HuH-7 (cell line): ENCODE data around the gene ZG16.
A peak's percentile ranks its signal among the peaks of the same experiment; 100 is the strongest.
"Not testable (repeated sequence)": the region's sequence is repeated elsewhere in the genome, so short reads cannot be mapped to it uniquely, and the experiment has no call there.

Source experiments
- DNase-seq: peaks from one replicate; pipeline ENCODE4 v3.0.0; 2011; ENCODE audit warnings: low spot score

Gene ZG16

DNA sequence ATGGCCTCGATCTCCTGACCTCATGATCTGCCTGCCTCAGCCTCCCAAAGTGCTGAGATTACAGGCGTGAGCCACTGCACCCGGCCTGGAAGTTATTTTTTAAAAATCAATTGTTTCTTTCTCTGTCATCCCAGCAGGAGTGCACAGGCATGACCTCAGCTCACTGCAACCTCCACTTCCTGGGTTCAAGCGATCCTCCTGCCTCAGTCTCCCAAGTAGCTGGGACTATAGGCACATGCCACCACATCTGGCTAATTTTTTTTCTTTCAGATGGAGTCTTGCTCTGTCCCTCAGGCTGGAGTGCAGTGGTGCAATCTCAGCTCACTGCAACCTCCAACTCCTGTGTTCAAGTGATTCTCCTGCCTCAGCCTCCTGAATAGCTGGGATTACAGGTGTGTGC, 9.1 kb downstream of the ZG16 start:
- DNase-seq: not testable (repeated sequence)

DNA sequence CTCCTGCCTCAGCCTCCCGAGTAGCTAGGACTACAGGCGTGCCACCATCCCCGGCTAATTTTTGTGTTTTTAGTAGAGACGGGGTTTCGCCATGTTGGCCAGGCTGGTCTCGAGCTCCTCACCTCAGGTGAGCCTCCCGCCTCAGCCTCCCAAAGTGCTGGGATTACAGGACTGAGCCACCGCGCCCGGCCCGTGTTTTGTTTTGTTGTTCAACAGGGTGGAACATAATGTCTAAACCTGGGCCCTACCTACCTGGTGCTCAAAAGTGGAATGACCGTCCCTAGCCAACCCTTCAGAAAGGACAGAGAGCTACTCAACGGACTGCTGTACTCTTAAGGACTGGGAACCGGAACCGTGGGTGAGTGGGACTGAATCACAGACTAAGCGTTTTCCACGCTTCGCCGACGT, 11.7 kb downstream of the ZG16 start:
- no peak for DNase-seq

DNA sequence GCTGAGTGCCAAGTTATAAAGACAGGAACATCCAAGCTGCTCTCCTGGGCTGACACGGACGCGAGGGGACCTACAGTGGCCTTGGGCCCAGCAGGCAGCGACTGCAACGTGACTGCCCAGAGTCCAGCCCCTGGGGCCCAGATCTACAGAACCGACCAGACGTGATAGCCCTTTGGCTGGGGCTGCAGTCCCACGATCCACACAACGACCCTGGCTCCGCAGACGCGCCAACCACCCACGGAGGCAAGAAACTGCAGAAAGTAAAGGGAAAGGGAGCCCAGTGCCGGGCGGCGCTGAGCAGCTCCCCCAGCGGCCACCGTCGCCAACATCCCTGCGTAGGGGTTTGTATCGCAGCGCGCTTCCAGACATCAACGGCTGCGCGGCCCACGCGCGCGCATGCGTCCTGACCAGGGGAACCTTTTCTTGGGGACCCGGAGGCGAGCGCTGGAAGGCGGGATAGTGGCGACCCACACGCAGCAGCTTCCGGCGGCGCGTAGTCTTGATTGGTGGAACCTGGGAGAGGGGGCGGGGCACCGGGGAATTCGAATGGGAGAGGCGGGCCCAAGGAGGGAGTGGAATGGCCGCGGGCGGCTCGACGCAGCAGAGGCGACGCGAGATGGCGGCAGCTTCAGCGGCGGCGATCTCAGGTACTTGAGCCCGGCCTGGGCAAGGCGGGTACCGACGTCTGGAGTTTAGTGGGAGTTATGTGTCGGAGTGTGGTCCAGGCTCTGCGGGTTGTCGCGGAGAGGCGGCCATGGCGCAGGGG, 12.3 kb downstream of the ZG16 start, which contains the start of gene KIF22:
Gene KIF22, plus strand, starts transcription at position 569 of the 766 bp plus-strand sequence. Its CDS starts 9 bp downstream, at position 578.
- DNase-seq: peak; percentile 99

DNA sequence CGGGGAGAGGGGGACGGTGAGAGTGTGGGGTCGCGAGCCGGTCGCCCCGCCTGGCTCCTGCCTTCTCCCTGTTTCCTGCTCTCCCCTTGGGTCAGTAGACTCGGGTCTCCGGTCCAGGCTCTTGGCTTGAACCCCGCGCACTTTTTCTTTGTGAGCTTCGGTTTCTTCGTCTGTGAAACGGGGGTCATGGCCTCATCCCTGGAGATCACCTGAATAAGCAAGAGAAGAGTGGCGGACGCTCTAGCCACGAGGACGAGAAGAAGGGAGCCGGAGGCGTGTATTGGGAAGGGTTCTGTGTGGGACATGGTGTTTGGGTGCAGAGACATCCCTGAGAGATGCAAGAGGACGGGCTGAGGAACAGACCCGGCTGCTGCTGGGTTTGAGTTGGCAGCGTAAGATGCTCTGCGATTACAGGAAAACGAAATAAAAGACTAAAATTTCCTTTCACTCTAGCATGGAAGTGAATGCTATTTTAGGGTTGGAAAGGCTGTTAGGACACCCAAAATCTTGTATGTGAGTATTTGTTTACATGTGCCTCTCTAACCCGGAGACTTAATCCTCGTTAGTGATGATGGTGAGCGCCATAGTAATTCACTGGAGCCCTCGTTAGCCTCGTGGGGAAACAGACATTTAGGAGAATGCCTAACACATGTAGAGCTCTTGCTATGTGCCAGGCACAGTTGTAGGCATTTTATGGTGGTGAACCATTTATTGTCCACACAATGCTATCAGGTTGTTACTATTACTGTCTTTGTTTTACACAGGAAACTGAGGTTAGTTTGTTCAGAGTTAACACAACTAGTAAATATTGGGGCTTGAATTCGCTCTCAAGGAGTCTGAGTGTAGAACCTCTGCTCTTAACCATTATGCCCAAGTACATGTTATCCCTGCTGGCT, 13.1 kb downstream of the ZG16 start:
- DNase-seq: no peak

DNA sequence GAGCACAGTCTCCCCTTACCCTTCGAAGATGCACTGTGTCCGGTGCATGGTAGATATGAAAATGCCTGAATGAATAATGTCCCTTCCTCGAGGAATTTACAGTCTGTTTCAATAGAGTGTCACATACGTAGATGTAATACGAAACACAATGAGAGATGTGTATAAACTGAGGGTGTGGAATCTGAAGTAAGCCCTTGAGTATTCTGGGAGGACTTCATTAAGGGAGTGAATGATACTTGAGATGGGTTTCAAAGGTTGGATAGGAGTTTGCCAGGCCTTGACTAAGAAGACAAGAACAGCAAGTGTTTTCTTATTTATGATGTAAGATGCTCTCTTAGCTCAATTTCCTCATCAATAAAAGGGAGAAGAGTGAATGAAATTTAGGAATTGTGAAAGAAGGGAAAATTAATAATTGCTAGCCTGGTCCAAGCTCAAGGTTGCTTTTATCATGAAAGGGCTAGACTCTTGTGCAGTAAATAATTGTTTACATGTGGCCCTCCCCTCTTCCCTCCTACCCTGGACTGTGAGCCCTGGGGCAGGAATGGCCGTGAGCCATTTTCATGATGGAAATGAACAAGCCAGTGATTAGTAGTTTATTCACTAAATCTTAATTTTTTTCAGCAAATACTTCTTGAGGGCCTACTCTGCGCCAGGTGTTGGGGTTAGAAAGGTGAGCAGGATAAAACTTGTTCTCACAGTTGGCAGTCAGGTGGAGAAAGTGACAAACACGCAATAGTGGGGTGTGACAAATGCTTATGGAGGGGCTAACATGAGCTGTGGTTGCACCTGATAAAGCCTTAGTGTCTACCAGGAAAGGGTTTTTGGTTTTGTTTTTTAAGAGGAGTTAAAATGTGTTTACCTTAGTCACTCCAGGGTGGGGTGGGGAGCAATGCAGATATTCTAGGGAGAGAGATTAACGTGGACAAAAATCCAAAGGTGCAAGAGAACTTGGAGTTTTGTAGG, 14.1 kb downstream of the ZG16 start:
- DNase-seq: no peak

DNA sequence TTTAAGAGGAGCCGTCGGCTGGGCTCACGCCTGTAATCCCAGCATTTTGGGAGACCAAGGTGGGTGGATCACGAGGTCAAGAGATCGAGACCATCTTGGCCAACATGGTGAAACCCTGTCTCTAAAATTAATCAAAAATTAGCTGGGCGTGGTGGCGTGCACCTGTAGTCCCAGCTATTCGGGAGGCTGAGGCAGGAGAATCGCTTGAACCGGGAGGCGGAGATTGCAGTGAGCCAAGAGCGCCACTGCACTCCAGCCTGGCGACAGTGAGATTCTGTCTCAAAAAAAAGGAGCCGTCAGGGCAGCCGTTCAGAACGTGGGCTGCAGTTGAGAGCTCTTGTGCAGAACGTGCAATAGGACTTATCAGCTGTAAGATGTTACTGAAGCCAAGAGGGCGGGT, 15.1 kb downstream of the ZG16 start:
- DNase-seq: not testable (repeated sequence)

DNA sequence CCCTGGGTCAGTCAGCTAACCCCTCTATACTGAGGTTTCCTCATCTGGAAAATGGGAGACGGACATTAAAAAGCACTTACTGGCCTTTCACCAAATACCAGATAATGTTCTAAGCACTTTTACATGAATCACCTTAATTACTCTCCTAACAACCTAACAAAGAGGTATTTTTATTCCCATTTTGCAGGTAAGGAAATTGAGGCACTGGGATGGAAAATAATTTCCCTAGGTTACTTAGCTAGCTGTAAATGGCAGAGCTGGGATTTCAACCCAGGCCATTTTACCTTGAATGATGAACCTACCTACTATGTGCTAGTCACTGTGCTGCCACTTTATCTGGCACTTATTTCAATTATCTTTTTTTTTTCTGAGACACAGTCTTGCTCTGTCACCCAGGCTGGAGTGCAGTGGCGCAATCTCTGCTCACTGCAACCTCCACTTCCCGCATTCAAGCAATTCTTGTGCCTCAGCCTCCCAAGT, 16.2 kb downstream of the ZG16 start:
- no peak for DNase-seq

DNA sequence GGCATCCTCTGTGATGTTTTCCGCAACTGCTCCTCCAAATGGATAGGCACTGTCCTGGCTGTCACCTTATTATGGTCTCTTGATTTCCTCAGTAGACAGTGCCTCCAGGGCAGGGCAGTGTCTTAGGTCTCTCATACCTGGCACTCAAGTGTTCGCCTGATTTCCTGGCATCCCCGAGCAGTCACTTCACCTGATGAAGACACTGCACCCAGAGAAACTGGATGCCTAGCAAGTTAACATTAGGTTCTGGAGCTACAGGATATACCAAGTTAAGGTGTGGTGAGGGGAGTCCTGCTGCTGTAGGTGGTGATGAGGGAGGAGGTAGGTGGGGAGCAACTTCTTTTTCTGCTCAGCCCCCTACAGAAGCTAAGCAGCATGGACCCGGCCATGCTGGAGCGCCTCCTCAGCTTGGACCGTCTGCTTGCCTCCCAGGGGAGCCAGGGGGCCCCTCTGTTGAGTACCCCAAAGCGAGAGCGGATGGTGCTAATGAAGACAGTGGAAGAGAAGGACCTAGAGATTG, 24.4 kb downstream of the ZG16 start:
- no peak for DNase-seq

DNA sequence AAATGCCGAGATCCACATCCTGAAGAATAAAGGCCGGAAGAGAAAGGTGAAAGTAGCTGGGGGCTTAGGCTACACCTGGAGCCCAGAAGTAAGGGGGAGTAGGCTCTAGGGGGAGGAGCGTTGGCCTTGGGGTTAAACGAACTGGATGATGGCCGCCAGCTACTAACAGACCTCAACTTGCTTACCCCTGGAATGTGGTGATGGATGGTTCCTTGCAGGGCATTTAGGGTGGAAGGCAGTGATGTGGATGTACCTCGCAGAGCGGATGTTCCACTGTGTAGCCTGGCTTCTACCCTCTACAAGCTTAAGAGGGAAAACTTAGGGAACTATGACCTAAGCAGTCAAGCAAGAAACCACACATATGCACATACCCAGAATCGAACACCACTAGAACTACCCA, 26.0 kb downstream of the ZG16 start:
- no peak for DNase-seq

DNA sequence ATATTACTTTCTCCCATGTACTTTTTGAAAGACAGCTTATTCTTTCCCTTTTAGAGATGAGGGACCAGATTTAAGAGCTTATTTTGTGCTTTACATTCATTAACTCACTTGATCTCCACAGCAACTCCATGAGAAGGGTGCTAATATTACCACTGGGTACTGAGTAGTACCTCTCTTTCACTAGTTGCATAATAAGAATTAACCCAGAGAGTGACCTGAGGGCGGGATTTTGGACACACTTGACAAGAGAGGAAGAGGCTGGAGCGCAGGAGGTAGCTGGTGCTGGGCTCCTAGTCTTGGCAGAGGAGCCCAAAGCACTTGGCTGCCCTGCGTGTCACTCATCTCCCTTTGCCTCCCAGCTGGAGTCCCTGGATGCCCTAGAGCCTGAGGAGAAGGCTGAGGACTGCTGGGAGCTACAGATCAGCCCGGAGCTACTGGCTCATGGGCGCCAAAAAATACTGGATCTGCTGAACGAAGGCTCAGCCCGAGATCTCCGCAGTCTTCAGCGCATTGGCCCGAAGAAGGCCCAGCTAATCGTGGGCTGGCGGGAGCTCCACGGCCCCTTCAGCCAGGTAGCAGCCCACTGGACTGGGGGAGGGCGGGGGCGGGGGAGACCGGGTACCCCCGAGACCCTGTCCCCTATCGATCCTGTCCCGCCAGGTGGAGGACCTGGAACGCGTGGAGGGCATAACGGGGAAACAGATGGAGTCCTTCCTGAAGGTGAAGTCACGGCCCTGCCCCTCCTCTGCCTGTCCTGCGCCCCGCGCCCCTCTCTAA, 26.6 kb downstream of the ZG16 start:
- DNase-seq: no peak

DNA sequence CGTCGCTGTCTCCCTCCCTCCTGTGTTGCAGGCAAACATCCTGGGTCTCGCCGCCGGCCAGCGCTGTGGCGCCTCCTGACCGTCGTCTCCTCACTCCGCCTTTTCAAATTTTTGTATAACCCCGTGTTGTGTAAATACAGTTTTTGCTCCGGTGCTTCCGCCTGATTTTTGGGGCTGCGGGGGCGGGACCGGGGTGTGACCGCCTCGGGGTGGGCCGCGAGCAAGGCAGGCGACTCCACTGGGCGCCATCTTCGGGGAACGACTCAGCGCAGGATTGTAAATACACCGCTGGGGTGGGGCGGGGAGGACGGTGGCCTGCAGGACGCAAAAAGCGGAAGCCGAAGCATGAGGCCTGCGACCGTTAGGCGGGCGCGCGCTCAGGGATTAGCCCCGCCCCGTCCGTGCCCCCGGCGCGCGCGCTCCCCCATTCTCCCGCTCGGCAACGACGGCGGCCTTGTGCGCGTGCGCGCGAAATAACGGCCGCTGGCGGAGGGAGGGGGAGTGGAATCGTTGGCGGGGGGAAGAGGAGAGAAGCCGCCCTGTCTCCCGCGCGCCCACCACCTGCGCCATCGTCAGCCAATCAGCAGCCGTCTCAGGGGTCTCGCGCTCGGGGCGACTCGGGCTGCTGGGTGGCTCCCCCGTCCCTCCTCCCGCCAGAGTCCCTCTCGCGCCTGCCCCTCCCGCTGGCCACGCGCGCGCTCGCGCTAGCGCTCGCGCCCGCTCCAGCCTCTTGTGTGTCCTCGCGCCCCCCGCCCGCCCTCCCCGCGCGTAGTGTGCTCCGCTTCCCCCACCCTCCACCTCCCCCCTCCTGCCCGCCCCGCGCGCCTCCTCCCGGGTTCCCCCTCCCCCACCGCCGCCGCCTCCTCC, 27.4 kb downstream of the ZG16 start:
- peak; percentile 92 for DNase-seq

DNA sequence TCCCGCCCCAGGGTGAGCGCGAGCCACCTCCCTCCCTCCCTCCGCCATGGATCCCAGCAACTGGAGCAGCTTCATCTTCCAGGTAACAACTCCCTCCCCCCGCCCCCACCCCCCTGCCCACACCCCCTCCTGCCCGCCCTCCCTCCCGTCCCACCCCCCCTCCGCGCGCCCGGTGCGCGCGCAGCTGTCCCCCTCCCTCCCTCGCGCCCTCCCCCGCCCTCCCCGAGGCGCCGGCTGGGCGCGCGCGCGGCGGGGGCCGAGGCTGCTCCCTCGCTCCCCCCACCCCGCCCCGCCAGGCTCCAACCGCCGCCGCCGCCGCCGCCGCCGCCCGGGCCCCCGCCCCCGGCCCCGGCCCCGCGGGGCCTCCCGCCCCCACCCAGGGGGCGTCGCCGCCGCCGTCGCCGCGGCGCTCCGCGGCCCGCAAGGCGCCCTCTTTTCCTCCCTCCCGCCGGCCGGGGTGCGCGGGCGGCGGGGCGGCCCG, 28.1 kb downstream of the ZG16 start, which contains the start of gene MAZ:
Gene MAZ, plus strand, starts transcription at position 431 of the 481 bp plus-strand sequence. CDS start 173 bp downstream, outside the sequence.
- DNase-seq: peak; percentile 84

DNA sequence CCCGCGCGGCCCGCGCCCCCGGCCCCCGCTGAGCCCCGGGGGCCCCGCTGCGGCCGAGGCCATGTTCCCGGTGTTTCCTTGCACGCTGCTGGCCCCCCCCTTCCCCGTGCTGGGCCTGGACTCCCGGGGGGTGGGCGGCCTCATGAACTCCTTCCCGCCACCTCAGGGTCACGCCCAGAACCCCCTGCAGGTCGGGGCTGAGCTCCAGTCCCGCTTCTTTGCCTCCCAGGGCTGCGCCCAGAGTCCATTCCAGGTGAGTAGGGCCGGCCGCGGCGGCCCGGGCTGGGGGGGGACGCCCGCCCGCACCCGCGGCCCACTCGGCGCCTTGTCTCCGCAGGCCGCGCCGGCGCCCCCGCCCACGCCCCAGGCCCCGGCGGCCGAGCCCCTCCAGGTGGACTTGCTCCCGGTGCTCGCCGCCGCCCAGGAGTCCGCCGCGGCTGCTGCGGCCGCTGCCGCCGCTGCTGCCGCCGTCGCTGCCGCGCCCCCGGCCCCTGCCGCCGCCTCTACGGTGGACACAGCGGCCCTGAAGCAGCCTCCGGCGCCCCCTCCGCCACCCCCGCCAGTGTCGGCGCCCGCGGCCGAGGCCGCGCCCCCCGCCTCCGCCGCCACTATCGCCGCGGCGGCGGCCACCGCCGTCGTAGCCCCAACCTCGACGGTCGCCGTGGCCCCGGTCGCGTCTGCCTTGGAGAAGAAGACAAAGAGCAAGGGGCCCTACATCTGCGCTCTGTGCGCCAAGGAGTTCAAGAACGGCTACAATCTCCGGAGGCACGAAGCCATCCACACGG, 28.8 kb downstream of the ZG16 start:
- DNase-seq: peak; percentile 71

DNA sequence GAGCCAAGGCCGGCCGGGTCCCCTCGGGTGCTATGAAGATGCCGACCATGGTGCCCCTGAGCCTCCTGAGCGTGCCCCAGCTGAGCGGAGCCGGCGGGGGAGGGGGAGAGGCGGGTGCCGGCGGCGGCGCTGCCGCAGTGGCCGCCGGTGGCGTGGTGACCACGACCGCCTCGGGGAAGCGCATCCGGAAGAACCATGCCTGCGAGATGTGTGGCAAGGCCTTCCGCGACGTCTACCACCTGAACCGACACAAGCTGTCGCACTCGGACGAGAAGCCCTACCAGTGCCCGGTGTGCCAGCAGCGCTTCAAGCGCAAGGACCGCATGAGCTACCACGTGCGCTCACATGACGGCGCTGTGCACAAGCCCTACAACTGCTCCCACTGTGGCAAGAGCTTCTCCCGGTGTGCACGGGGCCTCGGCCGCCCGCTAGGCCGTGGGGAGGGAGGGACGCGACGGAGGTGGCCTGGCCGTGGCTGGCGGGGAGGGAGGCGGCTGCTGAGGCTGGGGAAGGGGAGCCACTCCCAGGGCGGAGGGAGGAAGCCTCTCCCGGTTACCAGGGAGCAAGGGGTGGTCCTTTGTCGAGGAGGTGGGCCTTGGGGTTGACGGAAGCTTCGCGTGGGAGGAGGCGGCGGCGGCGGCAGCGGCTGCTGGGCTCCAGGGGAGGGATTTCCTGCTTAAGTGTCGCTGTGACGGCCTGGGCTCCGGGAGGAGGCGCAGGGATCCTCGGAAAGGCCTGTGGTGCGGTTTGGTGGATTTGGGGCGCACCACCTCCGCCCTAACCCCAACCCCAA, 29.6 kb downstream of the ZG16 start:
- peak; percentile 82 for DNase-seq

DNA sequence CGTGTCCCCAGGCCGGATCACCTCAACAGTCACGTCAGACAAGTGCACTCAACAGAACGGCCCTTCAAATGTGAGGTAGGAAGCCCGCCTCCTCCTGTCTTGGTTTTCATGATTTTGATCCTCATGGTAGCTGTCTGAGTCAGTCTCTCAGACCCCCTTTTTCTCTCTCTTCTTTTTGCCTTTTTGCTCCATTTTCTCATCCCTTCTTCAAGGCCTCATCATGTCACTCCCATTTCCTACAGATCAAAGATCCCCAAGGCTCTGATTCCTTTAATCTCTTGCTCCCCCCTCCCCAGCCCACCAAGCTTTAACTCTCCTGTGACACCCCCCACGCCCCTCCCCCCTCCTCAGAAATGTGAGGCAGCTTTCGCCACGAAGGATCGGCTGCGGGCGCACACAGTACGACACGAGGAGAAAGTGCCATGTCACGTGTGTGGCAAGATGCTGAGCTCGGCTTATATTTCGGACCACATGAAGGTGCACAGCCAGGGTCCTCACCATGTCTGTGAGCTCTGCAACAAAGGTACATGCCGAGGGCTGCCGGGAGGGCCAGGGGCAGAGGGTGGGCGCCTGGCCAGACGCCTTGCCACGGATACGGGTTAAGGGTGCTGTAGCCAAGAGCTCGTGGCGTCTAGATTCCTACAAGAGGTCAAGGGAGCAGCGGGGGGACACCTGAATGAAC, 30.3 kb downstream of the ZG16 start:
- DNase-seq: no peak

DNA sequence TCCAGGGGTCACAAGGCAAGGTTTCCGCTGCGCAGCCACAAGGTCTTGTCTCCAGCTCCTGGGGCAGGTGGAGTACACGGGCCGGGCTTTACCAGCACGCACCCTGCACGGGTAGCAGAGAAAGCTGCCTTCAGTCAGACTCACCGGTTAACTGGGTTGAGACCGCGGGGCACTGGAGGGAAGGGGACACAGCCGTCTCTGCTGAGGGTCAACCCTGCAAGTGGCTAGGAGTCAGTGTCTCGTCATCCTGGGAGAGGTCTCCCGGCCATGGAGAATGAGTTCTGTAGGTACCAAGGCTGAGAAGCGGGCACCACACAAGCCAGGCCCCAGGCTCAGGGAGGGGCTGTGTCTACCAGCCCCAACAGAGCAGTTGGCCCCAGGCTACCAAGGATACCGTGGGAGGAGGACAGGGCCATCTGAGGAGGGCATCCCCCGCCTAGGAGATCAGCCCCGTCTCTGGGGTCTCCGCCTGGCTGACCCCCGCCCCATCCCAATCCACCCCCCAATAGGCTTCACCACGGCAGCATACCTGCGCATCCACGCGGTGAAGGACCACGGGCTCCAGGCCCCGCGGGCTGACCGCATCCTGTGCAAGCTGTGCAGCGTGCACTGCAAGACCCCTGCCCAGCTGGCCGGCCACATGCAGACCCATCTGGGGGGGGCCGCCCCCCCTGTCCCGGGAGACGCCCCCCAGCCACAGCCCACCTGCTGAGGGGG, 31.1 kb downstream of the ZG16 start:
- DNase-seq: no peak
